HEK293 (cell line): Measurements from ENCODE around the gene DNAJC5.

ENCODE experiments used
- BCL11B ChIP-seq: fragments of 450-650 bp; formaldehyde crosslinking; IDR thresholded peaks from 2 replicates; pipeline ENCODE4 v1.5.1; 2016; ENCODE audit warnings: low read depth, missing biosample characterization, missing genetic modification characterization
- IKZF3 ChIP-seq: fragments of 450-650 bp; IDR thresholded peaks from 2 replicates; pipeline ENCODE4 v1.5.0; 2018; ENCODE audit warnings: missing biosample characterization, mild to moderate bottlenecking, missing genetic modification characterization, moderate library complexity
- KLF7 ChIP-seq: fragments of 450-650 bp; formaldehyde crosslinking; IDR thresholded peaks from 2 replicates; pipeline ENCODE4 v1.5.1; 2016; ENCODE audit warnings: missing biosample characterization, missing genetic modification characterization, borderline replicate concordance
- ZBTB7A ChIP-seq: fragments of 450-650 bp; formaldehyde crosslinking; IDR thresholded peaks from 2 replicates; pipeline ENCODE4 v1.5.1; 2016; ENCODE audit warnings: low read depth, missing biosample characterization, missing genetic modification characterization
- ZNF138 ChIP-seq: fragments of 450-650 bp; formaldehyde crosslinking; IDR thresholded peaks from 2 replicates; pipeline ENCODE4 v1.5.1; 2016; ENCODE audit warnings: missing biosample characterization, missing genetic modification characterization, borderline replicate concordance
- ZNF169 ChIP-seq: fragments of 450-650 bp; formaldehyde crosslinking; IDR thresholded peaks from 2 replicates; pipeline ENCODE4 v1.5.1; 2016; ENCODE audit warnings: missing biosample characterization, missing genetic modification characterization
- ZNF221 ChIP-seq: fragments of 450-650 bp; formaldehyde crosslinking; IDR thresholded peaks from 2 replicates; pipeline ENCODE4 v1.5.1; 2017; ENCODE audit warnings: missing biosample characterization, missing genetic modification characterization, borderline replicate concordance
- ZNF248 ChIP-seq: fragments of 450-650 bp; formaldehyde crosslinking; IDR thresholded peaks from 2 replicates; pipeline ENCODE4 v1.5.1; 2017; ENCODE audit warnings: missing biosample characterization, missing genetic modification characterization
- ZNF37A ChIP-seq: fragments of 450-650 bp; IDR thresholded peaks from 2 replicates; pipeline ENCODE4 v1.5.1; 2018; ENCODE audit warnings: missing biosample characterization, missing genetic modification characterization
- ZNF404 ChIP-seq: fragments of 450-650 bp; formaldehyde crosslinking; IDR thresholded peaks from 2 replicates; pipeline ENCODE4 v1.5.1; 2017; ENCODE audit warnings: missing biosample characterization, missing genetic modification characterization
- ZNF433 ChIP-seq: fragments of 450-650 bp; formaldehyde crosslinking; IDR thresholded peaks from 2 replicates; pipeline ENCODE4 v1.5.1; 2016; ENCODE audit warnings: missing biosample characterization, missing genetic modification characterization, low read depth
- ZNF544 ChIP-seq: fragments of 450-650 bp; formaldehyde crosslinking; IDR thresholded peaks from 2 replicates; pipeline ENCODE4 v1.5.0; 2017; ENCODE audit warnings: missing biosample characterization, missing genetic modification characterization
- ZNF610 ChIP-seq: fragments of 450-650 bp; formaldehyde crosslinking; IDR thresholded peaks from 2 replicates; pipeline ENCODE4 v1.5.1; 2016; ENCODE audit warnings: missing biosample characterization, missing genetic modification characterization, borderline replicate concordance
- ZNF621 ChIP-seq: fragments of 450-650 bp; formaldehyde crosslinking; IDR thresholded peaks from 2 replicates; pipeline ENCODE4 v1.5.1; 2017; ENCODE audit warnings: missing biosample characterization, missing genetic modification characterization
- ZNF629 ChIP-seq: fragments of 450-650 bp; formaldehyde crosslinking; IDR thresholded peaks from 2 replicates; pipeline ENCODE4 v1.5.1; 2017; ENCODE audit warnings: missing biosample characterization, missing genetic modification characterization
- ZNF677 ChIP-seq: fragments of 450-650 bp; IDR thresholded peaks from 2 replicates; pipeline ENCODE4 v1.5.0; 2018; ENCODE audit warnings: missing biosample characterization, mild to moderate bottlenecking, missing genetic modification characterization, moderate library complexity
- ZNF707 ChIP-seq: fragments of 450-650 bp; formaldehyde crosslinking; IDR thresholded peaks from 2 replicates; pipeline ENCODE4 v1.5.1; 2016; ENCODE audit warnings: missing biosample characterization, missing genetic modification characterization
- ZNF747 ChIP-seq: fragments of 450-650 bp; formaldehyde crosslinking; IDR thresholded peaks from 2 replicates; pipeline ENCODE4 v1.5.1; 2016; ENCODE audit warnings: missing biosample characterization, missing genetic modification characterization
- ZNF776 ChIP-seq: fragments of 450-650 bp; formaldehyde crosslinking; IDR thresholded peaks from 2 replicates; pipeline ENCODE4 v1.5.0; 2017; ENCODE audit warnings: missing biosample characterization, missing genetic modification characterization, borderline replicate concordance
- ZNF785 ChIP-seq: fragments of 450-650 bp; formaldehyde crosslinking; IDR thresholded peaks from 2 replicates; pipeline ENCODE4 v1.5.1; 2016; ENCODE audit warnings: missing biosample characterization, missing genetic modification characterization
- ZSCAN16 ChIP-seq: fragments of 450-650 bp; formaldehyde crosslinking; IDR thresholded peaks from 2 replicates; pipeline ENCODE4 v1.5.1; 2016; ENCODE audit warnings: missing biosample characterization, missing genetic modification characterization
- TF ChIP-seq, protein P1 (sequence below): fragments of 450-650 bp; formaldehyde crosslinking; IDR thresholded peaks from 2 replicates; pipeline ENCODE4 v1.5.1; 2016; ENCODE audit warnings: missing biosample characterization, missing genetic modification characterization
- TF ChIP-seq, protein P2 (sequence below): fragments of 450-650 bp; formaldehyde crosslinking; IDR thresholded peaks from 2 replicates; pipeline ENCODE4 v1.5.1; 2017; ENCODE audit warnings: missing biosample characterization, missing genetic modification characterization
- TF ChIP-seq, protein P3 (sequence below): fragments of 450-650 bp; formaldehyde crosslinking; IDR thresholded peaks from 2 replicates; pipeline ENCODE4 v1.5.1; 2016; ENCODE audit warnings: missing biosample characterization, missing genetic modification characterization, borderline replicate concordance
- TF ChIP-seq, protein P4 (sequence below): fragments of 450-650 bp; IDR thresholded peaks from 2 replicates; pipeline ENCODE4 v1.5.1; 2018; ENCODE audit warnings: missing biosample characterization, mild to moderate bottlenecking, missing genetic modification characterization
- TF ChIP-seq, protein P5 (sequence below): fragments of 450-650 bp; formaldehyde crosslinking; IDR thresholded peaks from 2 replicates; pipeline ENCODE4 v1.5.1; 2016; ENCODE audit warnings: missing biosample characterization, missing genetic modification characterization
- TF ChIP-seq, protein P6 (sequence below): fragments of 450-650 bp; formaldehyde crosslinking; IDR thresholded peaks from 2 replicates; pipeline ENCODE4 v1.5.1; 2016; ENCODE audit warnings: missing biosample characterization, missing genetic modification characterization

The DNAJC5 gene

DNA sequence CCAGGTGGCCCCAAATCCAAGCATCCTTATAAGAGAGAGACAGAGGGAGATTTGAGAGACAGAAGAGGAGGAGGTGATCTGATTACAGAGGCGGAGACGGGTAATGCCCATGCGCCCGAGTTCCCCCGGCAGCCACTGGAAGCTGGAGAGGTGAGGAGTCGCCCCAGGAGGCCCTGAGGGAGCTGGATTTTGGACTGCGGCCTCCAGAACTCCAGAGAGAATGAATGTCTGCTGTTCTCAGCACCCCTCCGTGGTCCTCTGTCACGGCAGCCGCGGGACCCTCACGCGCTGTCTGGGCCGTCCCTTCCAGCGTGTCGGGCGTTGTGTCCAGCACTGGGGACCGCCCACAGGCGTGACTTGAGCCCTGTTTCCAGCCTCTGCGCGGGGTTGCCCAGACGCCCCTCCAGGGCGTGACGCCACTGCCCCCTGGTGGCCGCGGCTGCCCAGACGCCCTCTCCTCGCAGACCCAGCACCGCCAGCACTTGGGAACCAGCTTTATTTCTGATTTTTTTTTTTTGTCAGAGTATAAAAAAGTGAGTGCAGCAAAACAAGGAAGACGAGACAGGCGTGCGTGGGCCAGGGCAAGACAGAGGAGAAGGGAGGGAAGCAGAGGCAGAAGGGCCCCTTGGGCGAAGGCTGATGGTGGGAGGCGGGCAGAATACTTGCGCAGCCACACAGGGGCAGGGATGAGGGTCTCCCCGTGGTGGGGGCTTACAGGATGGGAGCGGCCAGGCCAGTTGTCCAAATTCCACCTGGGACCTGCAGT lies 78.9 kb downstream of the DNAJC5 start (continued):
- TF ChIP-seq, protein P1, sequence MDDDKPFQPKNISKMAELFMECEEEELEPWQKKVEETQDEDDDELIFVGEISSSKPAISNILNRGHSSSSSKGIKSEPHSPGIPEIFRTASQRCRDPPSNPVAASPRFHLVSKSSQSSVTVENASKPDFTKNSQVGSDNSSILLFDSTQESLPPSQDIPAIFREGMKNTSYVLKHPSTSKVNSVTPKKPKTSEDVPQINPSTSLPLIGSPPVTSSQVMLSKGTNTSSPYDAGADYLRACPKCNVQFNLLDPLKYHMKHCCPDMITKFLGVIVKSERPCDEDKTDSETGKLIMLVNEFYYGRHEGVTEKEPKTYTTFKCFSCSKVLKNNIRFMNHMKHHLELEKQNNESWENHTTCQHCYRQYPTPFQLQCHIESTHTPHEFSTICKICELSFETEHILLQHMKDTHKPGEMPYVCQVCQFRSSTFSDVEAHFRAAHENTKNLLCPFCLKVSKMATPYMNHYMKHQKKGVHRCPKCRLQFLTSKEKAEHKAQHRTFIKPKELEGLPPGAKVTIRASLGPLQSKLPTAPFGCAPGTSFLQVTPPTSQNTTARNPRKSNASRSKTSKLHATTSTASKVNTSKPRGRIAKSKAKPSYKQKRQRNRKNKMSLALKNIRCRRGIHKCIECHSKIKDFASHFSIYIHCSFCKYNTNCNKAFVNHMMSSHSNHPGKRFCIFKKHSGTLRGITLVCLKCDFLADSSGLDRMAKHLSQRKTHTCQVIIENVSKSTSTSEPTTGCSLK (tag by site-specific recombination): no peak
- TF ChIP-seq ZNF707 (tag by site-specific recombination) (no peak), ZNF776 (tag by site-specific recombination) (no peak), ZNF629 (tag by site-specific recombination) (0 out of 2 replicates have a peak, but pooled peaks have one; percentile 33), ZNF621 (no peak), ZSCAN16 (tag by site-specific recombination) (no peak), ZNF138 (tag by site-specific recombination) (no peak), BCL11B (tag by site-specific recombination) (no peak), ZNF544 (tag by site-specific recombination) (no peak), ZNF404 (no peak), ZNF677 (no peak), ZNF248 (no peak), ZNF610 (no peak; the same call in 1 of the 2 replicates), ZNF169 (tag by site-specific recombination) (no peak), ZNF433 (tag by site-specific recombination) (no peak), ZNF221 (tag by site-specific recombination) (no peak), ZBTB7A (tag by site-specific recombination) (peak; percentile 64; the same call in 1 of the 2 replicates), ZNF747 (tag by site-specific recombination) (no peak), ZNF785 (tag by site-specific recombination) (no peak), ZNF37A (no peak), IKZF3 (peak; percentile 31; the same call in 1 of the 2 replicates), KLF7 (tag by site-specific recombination) (0 out of 2 replicates have a peak, but pooled peaks have one; percentile 64)
- TF ChIP-seq, protein P2, sequence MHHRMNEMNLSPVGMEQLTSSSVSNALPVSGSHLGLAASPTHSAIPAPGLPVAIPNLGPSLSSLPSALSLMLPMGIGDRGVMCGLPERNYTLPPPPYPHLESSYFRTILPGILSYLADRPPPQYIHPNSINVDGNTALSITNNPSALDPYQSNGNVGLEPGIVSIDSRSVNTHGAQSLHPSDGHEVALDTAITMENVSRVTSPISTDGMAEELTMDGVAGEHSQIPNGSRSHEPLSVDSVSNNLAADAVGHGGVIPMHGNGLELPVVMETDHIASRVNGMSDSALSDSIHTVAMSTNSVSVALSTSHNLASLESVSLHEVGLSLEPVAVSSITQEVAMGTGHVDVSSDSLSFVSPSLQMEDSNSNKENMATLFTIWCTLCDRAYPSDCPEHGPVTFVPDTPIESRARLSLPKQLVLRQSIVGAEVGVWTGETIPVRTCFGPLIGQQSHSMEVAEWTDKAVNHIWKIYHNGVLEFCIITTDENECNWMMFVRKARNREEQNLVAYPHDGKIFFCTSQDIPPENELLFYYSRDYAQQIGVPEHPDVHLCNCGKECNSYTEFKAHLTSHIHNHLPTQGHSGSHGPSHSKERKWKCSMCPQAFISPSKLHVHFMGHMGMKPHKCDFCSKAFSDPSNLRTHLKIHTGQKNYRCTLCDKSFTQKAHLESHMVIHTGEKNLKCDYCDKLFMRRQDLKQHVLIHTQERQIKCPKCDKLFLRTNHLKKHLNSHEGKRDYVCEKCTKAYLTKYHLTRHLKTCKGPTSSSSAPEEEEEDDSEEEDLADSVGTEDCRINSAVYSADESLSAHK: no peak
- TF ChIP-seq, protein P3, sequence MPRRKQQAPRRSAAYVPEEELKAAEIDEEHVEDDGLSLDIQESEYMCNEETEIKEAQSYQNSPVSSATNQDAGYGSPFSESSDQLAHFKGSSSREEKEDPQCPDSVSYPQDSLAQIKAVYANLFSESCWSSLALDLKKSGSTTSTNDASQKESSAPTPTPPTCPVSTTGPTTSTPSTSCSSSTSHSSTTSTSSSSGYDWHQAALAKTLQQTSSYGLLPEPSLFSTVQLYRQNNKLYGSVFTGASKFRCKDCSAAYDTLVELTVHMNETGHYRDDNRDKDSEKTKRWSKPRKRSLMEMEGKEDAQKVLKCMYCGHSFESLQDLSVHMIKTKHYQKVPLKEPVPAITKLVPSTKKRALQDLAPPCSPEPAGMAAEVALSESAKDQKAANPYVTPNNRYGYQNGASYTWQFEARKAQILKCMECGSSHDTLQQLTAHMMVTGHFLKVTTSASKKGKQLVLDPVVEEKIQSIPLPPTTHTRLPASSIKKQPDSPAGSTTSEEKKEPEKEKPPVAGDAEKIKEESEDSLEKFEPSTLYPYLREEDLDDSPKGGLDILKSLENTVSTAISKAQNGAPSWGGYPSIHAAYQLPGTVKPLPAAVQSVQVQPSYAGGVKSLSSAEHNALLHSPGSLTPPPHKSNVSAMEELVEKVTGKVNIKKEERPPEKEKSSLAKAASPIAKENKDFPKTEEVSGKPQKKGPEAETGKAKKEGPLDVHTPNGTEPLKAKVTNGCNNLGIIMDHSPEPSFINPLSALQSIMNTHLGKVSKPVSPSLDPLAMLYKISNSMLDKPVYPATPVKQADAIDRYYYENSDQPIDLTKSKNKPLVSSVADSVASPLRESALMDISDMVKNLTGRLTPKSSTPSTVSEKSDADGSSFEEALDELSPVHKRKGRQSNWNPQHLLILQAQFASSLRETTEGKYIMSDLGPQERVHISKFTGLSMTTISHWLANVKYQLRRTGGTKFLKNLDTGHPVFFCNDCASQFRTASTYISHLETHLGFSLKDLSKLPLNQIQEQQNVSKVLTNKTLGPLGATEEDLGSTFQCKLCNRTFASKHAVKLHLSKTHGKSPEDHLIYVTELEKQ: no peak
- TF ChIP-seq, protein P4, sequence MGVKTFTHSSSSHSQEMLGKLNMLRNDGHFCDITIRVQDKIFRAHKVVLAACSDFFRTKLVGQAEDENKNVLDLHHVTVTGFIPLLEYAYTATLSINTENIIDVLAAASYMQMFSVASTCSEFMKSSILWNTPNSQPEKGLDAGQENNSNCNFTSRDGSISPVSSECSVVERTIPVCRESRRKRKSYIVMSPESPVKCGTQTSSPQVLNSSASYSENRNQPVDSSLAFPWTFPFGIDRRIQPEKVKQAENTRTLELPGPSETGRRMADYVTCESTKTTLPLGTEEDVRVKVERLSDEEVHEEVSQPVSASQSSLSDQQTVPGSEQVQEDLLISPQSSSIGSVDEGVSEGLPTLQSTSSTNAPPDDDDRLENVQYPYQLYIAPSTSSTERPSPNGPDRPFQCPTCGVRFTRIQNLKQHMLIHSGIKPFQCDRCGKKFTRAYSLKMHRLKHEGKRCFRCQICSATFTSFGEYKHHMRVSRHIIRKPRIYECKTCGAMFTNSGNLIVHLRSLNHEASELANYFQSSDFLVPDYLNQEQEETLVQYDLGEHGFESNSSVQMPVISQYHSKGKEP (tag by site-specific recombination): peak; percentile 45; the same call in 1 of the 2 replicates
- TF ChIP-seq, protein P5, sequence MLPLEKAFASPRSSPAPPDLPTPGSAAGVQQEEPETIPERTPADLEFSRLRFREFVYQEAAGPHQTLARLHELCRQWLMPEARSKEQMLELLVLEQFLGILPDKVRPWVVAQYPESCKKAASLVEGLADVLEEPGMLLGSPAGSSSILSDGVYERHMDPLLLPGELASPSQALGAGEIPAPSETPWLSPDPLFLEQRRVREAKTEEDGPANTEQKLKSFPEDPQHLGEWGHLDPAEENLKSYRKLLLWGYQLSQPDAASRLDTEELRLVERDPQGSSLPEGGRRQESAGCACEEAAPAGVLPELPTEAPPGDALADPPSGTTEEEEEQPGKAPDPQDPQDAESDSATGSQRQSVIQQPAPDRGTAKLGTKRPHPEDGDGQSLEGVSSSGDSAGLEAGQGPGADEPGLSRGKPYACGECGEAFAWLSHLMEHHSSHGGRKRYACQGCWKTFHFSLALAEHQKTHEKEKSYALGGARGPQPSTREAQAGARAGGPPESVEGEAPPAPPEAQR (tag by site-specific recombination): no peak
- TF ChIP-seq, protein P6, sequence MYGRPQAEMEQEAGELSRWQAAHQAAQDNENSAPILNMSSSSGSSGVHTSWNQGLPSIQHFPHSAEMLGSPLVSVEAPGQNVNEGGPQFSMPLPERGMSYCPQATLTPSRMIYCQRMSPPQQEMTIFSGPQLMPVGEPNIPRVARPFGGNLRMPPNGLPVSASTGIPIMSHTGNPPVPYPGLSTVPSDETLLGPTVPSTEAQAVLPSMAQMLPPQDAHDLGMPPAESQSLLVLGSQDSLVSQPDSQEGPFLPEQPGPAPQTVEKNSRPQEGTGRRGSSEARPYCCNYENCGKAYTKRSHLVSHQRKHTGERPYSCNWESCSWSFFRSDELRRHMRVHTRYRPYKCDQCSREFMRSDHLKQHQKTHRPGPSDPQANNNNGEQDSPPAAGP (tag by site-specific recombination): no peak; the same call in 1 of the 2 replicates
